ENCODE measurements around the gene RAB4A. TPM values are rescaled to one million over a fixed set of nuclear protein-coding genes. Genes with fewer than 3 reads are reported as not detected.

RAB4A gene
- total RNA-seq, 1 experiment from 2014 or later: 66.7 TPM

- Histone ChIP-seq H3K18ac (ENCODE audit: insufficient read length, low read depth, low read length) (no peak overlapping the region), H2BK12ac (ENCODE audit: insufficient read length, low read depth, low read length) (no peak overlapping the region), H3K4me2 (ENCODE audit: insufficient read depth, insufficient read length, low read length) (no peak overlapping the region), H3K56ac (ENCODE audit: insufficient read length, low read depth, low read length) (no peak overlapping the region), H2BK15ac (ENCODE audit: low read depth, low read length) (no peak overlapping the region), H2BK5ac (ENCODE audit: insufficient read length, low read length) (no peak overlapping the region), H3K23ac (ENCODE audit: insufficient read length, low read depth, low read length) (no peak overlapping the region), H3K23me2 (ENCODE audit: insufficient read length, low read depth, low read length, poor library complexity, severe bottlenecking) (no peaks in the 10 kb centered on the region), H3K14ac (ENCODE audit: insufficient read depth, low read length) (no peak overlapping the region), H2AFZ (ENCODE audit: low read length) (no peak overlapping the region), H3K4me1 (ENCODE audit: insufficient read depth, low read length) (peaks cover 4% of the 10 kb centered on the region; the same call in 1 of the 2 replicates), H4K91ac (ENCODE audit: insufficient read length, low read depth, low read length) (no peak overlapping the region), H3K9ac (ENCODE audit: extremely low read depth, insufficient read length, low read length) (no peak overlapping the region), H3K27ac (ENCODE audit: insufficient read length, low read depth, low read length) (no peak overlapping the region), H4K5ac (ENCODE audit: insufficient read length, low read depth, low read length) (no peak overlapping the region), H3K27me3 (ENCODE audit: insufficient read depth, low read length) (no peaks in the 10 kb centered on the region), H2AK5ac (ENCODE audit: insufficient read length, low read length) (no peak overlapping the region), H3K9me3 (ENCODE audit: control insufficient read depth, low read depth, low read length) (no peaks in the 10 kb centered on the region), H4K20me1 (ENCODE audit: control insufficient read depth, insufficient read depth, insufficient read length) (no peaks in the 10 kb centered on the region), H2BK20ac (ENCODE audit: low read depth, low read length, poor library complexity, severe bottlenecking) (no peak overlapping the region), H3K79me1 (ENCODE audit: insufficient read depth, low read depth, low read length, poor library complexity, severe bottlenecking) (no peaks in the 10 kb centered on the region), H3K4ac (ENCODE audit: low read depth, low read length) (no peak overlapping the region), H2BK120ac (ENCODE audit: low read depth, low read length, poor library complexity, severe bottlenecking) (no peak overlapping the region), H4K8ac (replicated peaks; ENCODE audit: insufficient read length, low read depth, low read length) (no peak overlapping the region), H3K79me2 (ENCODE audit: insufficient read depth, low read length) (no peaks in the 10 kb centered on the region), H3T11ph (ENCODE audit: low read length) (no peak overlapping the region)
- Mint-ChIP-seq H3K27ac (0 out of 7 replicates have a peak overlapping the region, but pooled peaks of 1 of the 3 experiments have one; percentile 6), H3K36me3 (ENCODE audit: insufficient read depth in 1 of 3, low read depth in 3 of 3) (peaks cover 3 to 24% (median 14%) of the 10 kb centered on the region in 3 experiments), H3K27me3 (ENCODE audit: low read depth) (no peaks in the 10 kb centered on the region), H3K4me1 (peaks cover 25 to 26% of the 10 kb centered on the region in 2 experiments), H3K4me3 (no peak overlapping the region), H3K9me3 (peaks cover 18 to 22% of the 10 kb centered on the region in 2 experiments)
- no peak for DNase-seq
- no CpG with 5 or more reads among the region's 4 CpGs for WGBS (ENCODE audit: extremely low coverage, insufficient read length, low lambda C conversion rate)
- no peak for TF ChIP-seq CTCF (conservative IDR thresholded peaks at IDR 0.05)
Measured at GRCh38 chr1:229241390-229241789, 29.5 kb upstream of the RAB4A start.
